WTC11 (cell line): ENCODE measurements around the gene PNLIPRP1. TPM values are rescaled to one million over a fixed set of nuclear protein-coding genes. Genes with fewer than 3 reads are reported as not detected.
A peak's percentile ranks its signal among the peaks of the same experiment; 100 is the strongest.

Source experiments
- ATAC-seq: fragments of 200-7000 bp; cut with Tn5 transposase; 2 replicates; pipeline ENCODE4 v1.10.0; 2021; ENCODE audit warnings: mild to moderate bottlenecking, moderate library complexity
- CTCF ChIA-PET: fragments of 300-600 bp; sonication (Branson Sonifier 250); formaldehyde crosslinking; loops from one replicate; lab custom pipeline; 2021; ENCODE audit warnings: antibody characterized with exemption; lab: Charles Lee
- POLR2A ChIA-PET: fragments of 350-600 bp; sonication (Branson Sonifier 250); formaldehyde crosslinking; loops from one replicate; lab custom pipeline; 2021; ENCODE audit warnings: antibody characterized with exemption; lab: Charles Lee
- DNase-seq: peaks from one replicate; pipeline ENCODE4 v3.0.0; 2021; ENCODE audit warnings: low spot score
- H3K27ac Mint-ChIP-seq: 2 replicates; pipeline ENCODE4 v1.8.0; 2021; ENCODE audit warnings: mixed read lengths
- H3K27me3 Mint-ChIP-seq: 2 replicates; pipeline ENCODE4 v1.8.0; 2021; ENCODE audit warnings: low read depth, mild to moderate bottlenecking, moderate library complexity, mixed read lengths
- H3K36me3 Mint-ChIP-seq: 2 replicates; pipeline ENCODE4 v1.8.0; 2021; ENCODE audit warnings: mixed read lengths
- H3K4me1 Mint-ChIP-seq: 2 replicates; pipeline ENCODE4 v1.8.0; 2022; ENCODE audit warnings: mixed read lengths
- H3K4me3 Mint-ChIP-seq: 2 replicates; pipeline ENCODE4 v1.8.0; 2021; ENCODE audit warnings: mild to moderate bottlenecking, moderate library complexity, mixed read lengths
- H3K9me3 Mint-ChIP-seq: 2 replicates; pipeline ENCODE4 v1.8.0; 2021; ENCODE audit warnings: mixed read lengths
- CBFB ChIP-seq: sonication (generic); formaldehyde crosslinking; IDR thresholded peaks from 2 replicates; pipeline ENCODE4 v1.8.1; 2022; ENCODE audit warnings: mild to moderate bottlenecking, low read depth, missing genetic modification reagents
- CREB1 ChIP-seq: sonication (generic); formaldehyde crosslinking; IDR thresholded peaks from 2 replicates; pipeline ENCODE4 v1.8.0; 2023; ENCODE audit warnings: mild to moderate bottlenecking, missing genetic modification reagents
- FOXK1 ChIP-seq: sonication (generic); formaldehyde crosslinking; IDR thresholded peaks from 2 replicates; pipeline ENCODE4 v1.8.0; 2022; ENCODE audit warnings: mild to moderate bottlenecking, moderate library complexity, missing genetic modification reagents
- JAZF1 ChIP-seq: fragments of 250-450 bp; sonication (Bioruptor Pico); IDR thresholded peaks from 2 replicates; pipeline ENCODE4 v1.9.0; 2021; ENCODE audit warnings: moderate library complexity, mild to moderate bottlenecking, inconsistent platforms
- JUN ChIP-seq: sonication (generic); formaldehyde crosslinking; IDR thresholded peaks from 2 replicates; pipeline ENCODE4 v1.8.0; 2023; ENCODE audit warnings: mild to moderate bottlenecking, missing genetic modification reagents
- NFE2L1 ChIP-seq: sonication (generic); formaldehyde crosslinking; IDR thresholded peaks from 2 replicates; pipeline ENCODE4 v1.8.1; 2023; ENCODE audit warnings: missing genetic modification reagents
- NR1H2 ChIP-seq: sonication (generic); formaldehyde crosslinking; IDR thresholded peaks from 2 replicates; pipeline ENCODE4 v1.9.0; 2021; ENCODE audit warnings: mild to moderate bottlenecking, moderate library complexity, missing genetic modification reagents
- PRRX2 ChIP-seq: fragments of 250-450 bp; sonication (Bioruptor Pico); IDR thresholded peaks from 2 replicates; pipeline ENCODE4 v1.8.0; 2021; ENCODE audit warnings: mild to moderate bottlenecking
- SOX15 ChIP-seq: fragments of 250-450 bp; sonication (Bioruptor Pico); IDR thresholded peaks from 2 replicates; pipeline ENCODE4 v1.9.0; 2021; ENCODE audit warnings: mild to moderate bottlenecking
- TEAD1 ChIP-seq: sonication (generic); formaldehyde crosslinking; IDR thresholded peaks from 2 replicates; pipeline ENCODE4 v1.8.0; 2022; ENCODE audit warnings: mild to moderate bottlenecking, missing genetic modification reagents
- ZNF121 ChIP-seq: sonication (generic); formaldehyde crosslinking; IDR thresholded peaks from 2 replicates; pipeline ENCODE4 v1.8.0; 2023; ENCODE audit warnings: missing genetic modification reagents
- ZNF317 ChIP-seq: sonication (generic); formaldehyde crosslinking; IDR thresholded peaks from 2 replicates; pipeline ENCODE4 v1.8.1; 2023; ENCODE audit warnings: low read depth, mild to moderate bottlenecking, moderate library complexity, missing genetic modification reagents, borderline replicate concordance
- total RNA-seq: library from RNA; stranded (reverse); gene quantifications from 3 replicates; pipeline ENCODE4 v1.2.3, GENCODE V29; 2021
- TF ChIP-seq, protein P1 (sequence below): sonication (generic); formaldehyde crosslinking; IDR thresholded peaks from 2 replicates; pipeline ENCODE4 v1.8.1; 2023; ENCODE audit warnings: mild to moderate bottlenecking, missing genetic modification reagents, moderate library complexity
- TF ChIP-seq, protein P2 (sequence below): sonication (generic); formaldehyde crosslinking; IDR thresholded peaks from 2 replicates; pipeline ENCODE4 v1.8.0; 2022; ENCODE audit warnings: mild to moderate bottlenecking, missing genetic modification reagents
- TF ChIP-seq, protein P3 (sequence below): sonication (generic); formaldehyde crosslinking; IDR thresholded peaks from 2 replicates; pipeline ENCODE4 v1.8.0; 2023; ENCODE audit warnings: missing genetic modification reagents
- TF ChIP-seq, protein P4 (sequence below): sonication (generic); formaldehyde crosslinking; IDR thresholded peaks from 2 replicates; pipeline ENCODE4 v1.8.1; 2022; ENCODE audit warnings: low read depth, missing genetic modification reagents, borderline replicate concordance
- TF ChIP-seq, protein P5 (sequence below): sonication (generic); formaldehyde crosslinking; conservative IDR thresholded peaks from 2 replicates; pipeline ENCODE4 v1.8.1; 2023; ENCODE audit warnings: mild to moderate bottlenecking, low read depth, missing genetic modification reagents, moderate library complexity
- TF ChIP-seq, protein P6 (sequence below): sonication (generic); formaldehyde crosslinking; IDR thresholded peaks from 2 replicates; pipeline ENCODE4 v1.8.1; 2023; ENCODE audit warnings: mild to moderate bottlenecking, missing genetic modification reagents
- TF ChIP-seq, protein P7 (sequence below): fragments of 250-450 bp; sonication (Bioruptor Pico); IDR thresholded peaks from 2 replicates; pipeline ENCODE4 v1.9.0; 2021; ENCODE audit warnings: mild to moderate bottlenecking

PNLIPRP1 gene
- total RNA-seq, 1 experiment from 2014 or later, result 0.68 TPM

DNA sequence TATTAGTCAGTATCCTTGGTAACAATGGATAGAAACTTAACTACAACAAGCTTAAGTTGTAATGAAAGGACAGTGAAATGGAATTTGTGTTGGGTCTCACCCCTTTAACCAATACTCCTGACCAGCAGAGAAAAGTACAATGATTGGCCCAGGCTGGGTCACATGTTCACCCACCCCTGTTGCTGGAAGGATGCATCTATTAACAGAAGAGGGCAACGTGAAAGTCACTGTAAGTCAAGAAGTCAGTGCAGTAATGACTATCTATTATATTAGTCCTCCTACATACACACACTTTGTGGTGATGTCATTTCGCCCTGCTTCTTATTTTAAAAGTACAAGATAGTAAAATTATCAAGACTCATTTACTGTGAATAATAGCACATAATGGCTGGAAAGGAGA, 46.2 kb downstream of the PNLIPRP1 start:
- H3K36me3 Mint-ChIP-seq, result no peaks in the 10 kb centered on the region

DNA sequence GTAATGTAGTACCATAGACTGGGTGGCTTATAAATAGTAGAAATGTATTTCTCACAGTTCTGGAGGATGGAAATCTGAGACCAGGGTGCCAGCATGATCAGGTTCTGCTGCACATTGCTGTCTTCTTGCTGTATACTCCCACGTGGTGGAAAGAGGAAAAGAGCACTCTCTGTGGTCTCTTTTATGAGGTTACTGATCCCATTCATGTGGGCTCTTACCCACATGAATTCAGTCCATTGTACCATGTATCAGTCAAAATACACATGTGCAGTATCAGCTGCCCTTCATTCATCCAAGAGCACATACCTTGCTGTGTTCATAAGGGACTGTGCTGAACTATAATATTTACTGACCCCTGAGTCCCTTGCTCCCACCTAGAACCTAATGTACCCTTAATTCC, 47.1 kb downstream of the PNLIPRP1 start:
- no peak for ATAC-seq
- peaks cover 9% of the 10 kb centered on the region for H3K9me3 Mint-ChIP-seq
- H3K27me3 Mint-ChIP-seq, result no peaks in the 10 kb centered on the region; the same call in 1 of the 2 replicates
- H3K27ac Mint-ChIP-seq, result no peak overlapping the region
- no peak for TF ChIP-seq ZNF317 (CRISPR knock-in tag)
- no peak overlapping the region for H3K4me3 Mint-ChIP-seq
- no peak for DNase-seq
- no peaks in the 10 kb centered on the region for H3K36me3 Mint-ChIP-seq
- ChIA-PET POLR2A (no interaction called here), CTCF (no interaction called here)
- H3K4me1 Mint-ChIP-seq, result no peaks in the 10 kb centered on the region

More for the DNA sequence above, 46.2 kb downstream of the PNLIPRP1 start:
- Mint-ChIP-seq H3K4me1 (no peaks in the 10 kb centered on the region), H3K4me3 (no peak overlapping the region), H3K27ac (no peak overlapping the region), H3K9me3 (peaks cover 9% of the 10 kb centered on the region), H3K27me3 (no peaks in the 10 kb centered on the region; the same call in 1 of the 2 replicates)
- DNase-seq (no peak), ATAC-seq (peak; percentile 41; the same call in 1 of the 2 replicates)
- TF ChIP-seq, protein P1, sequence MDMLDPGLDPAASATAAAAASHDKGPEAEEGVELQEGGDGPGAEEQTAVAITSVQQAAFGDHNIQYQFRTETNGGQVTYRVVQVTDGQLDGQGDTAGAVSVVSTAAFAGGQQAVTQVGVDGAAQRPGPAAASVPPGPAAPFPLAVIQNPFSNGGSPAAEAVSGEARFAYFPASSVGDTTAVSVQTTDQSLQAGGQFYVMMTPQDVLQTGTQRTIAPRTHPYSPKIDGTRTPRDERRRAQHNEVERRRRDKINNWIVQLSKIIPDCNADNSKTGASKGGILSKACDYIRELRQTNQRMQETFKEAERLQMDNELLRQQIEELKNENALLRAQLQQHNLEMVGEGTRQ (CRISPR knock-in tag), result peak; percentile 76
- TF ChIP-seq NR1H2, result no peak
- TF ChIP-seq, protein P2, sequence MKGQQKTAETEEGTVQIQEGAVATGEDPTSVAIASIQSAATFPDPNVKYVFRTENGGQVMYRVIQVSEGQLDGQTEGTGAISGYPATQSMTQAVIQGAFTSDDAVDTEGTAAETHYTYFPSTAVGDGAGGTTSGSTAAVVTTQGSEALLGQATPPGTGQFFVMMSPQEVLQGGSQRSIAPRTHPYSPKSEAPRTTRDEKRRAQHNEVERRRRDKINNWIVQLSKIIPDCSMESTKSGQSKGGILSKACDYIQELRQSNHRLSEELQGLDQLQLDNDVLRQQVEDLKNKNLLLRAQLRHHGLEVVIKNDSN (CRISPR knock-in tag), result peak; percentile 68
- ChIA-PET POLR2A (no interaction called here), CTCF (no interaction called here)

DNA sequence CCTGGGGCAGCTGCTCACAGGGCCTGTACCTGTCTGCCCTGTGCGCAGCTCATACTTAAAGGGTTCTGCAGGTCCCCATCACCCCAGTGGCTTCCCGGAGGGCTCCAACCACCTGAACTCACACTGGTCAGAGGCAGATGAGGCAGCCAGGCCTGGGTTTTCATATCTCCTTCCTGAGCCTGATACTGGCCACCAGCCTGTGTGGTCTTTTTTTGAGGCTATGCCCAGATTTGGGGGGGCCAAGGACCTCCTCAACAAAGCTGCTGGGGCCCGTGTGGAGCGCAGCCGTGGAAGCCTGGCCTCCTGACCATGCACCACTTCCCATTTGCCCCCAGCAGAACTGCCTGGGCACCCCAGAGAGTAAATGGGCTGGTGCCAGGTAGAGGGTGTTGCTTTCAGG, 55.7 kb downstream of the PNLIPRP1 start:
- Mint-ChIP-seq H3K4me3 (no peak overlapping the region), H3K27ac (no peak overlapping the region), H3K9me3 (peaks cover 18% of the 10 kb centered on the region), H3K4me1 (no peaks in the 10 kb centered on the region), H3K36me3 (no peaks in the 10 kb centered on the region), H3K27me3 (no peaks in the 10 kb centered on the region)
- DNase-seq, result no peak
- no peak for TF ChIP-seq PRRX2 (CRISPR knock-in tag)
- TF ChIP-seq, protein P3, sequence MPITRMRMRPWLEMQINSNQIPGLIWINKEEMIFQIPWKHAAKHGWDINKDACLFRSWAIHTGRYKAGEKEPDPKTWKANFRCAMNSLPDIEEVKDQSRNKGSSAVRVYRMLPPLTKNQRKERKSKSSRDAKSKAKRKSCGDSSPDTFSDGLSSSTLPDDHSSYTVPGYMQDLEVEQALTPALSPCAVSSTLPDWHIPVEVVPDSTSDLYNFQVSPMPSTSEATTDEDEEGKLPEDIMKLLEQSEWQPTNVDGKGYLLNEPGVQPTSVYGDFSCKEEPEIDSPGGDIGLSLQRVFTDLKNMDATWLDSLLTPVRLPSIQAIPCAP (CRISPR knock-in tag), result no peak
- TF ChIP-seq TEAD1 (CRISPR knock-in tag), result no peak
- TF ChIP-seq, protein P4, sequence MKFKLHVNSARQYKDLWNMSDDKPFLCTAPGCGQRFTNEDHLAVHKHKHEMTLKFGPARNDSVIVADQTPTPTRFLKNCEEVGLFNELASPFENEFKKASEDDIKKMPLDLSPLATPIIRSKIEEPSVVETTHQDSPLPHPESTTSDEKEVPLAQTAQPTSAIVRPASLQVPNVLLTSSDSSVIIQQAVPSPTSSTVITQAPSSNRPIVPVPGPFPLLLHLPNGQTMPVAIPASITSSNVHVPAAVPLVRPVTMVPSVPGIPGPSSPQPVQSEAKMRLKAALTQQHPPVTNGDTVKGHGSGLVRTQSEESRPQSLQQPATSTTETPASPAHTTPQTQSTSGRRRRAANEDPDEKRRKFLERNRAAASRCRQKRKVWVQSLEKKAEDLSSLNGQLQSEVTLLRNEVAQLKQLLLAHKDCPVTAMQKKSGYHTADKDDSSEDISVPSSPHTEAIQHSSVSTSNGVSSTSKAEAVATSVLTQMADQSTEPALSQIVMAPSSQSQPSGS, result no peak
- TF ChIP-seq, protein P5, sequence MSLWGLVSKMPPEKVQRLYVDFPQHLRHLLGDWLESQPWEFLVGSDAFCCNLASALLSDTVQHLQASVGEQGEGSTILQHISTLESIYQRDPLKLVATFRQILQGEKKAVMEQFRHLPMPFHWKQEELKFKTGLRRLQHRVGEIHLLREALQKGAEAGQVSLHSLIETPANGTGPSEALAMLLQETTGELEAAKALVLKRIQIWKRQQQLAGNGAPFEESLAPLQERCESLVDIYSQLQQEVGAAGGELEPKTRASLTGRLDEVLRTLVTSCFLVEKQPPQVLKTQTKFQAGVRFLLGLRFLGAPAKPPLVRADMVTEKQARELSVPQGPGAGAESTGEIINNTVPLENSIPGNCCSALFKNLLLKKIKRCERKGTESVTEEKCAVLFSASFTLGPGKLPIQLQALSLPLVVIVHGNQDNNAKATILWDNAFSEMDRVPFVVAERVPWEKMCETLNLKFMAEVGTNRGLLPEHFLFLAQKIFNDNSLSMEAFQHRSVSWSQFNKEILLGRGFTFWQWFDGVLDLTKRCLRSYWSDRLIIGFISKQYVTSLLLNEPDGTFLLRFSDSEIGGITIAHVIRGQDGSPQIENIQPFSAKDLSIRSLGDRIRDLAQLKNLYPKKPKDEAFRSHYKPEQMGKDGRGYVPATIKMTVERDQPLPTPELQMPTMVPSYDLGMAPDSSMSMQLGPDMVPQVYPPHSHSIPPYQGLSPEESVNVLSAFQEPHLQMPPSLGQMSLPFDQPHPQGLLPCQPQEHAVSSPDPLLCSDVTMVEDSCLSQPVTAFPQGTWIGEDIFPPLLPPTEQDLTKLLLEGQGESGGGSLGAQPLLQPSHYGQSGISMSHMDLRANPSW (CRISPR knock-in tag), result no peak
- no peak for TF ChIP-seq SOX15 (CRISPR knock-in tag)
- no peak for ATAC-seq
- POLR2A ChIA-PET, result no interaction called here
- CTCF ChIA-PET, result interaction anchor here (0.7 to 1.2 kb wide), 3 partner anchors 9 to 529 kb away, joined by 3 read pairs; no protein-coding TSS in a partner anchor

DNA sequence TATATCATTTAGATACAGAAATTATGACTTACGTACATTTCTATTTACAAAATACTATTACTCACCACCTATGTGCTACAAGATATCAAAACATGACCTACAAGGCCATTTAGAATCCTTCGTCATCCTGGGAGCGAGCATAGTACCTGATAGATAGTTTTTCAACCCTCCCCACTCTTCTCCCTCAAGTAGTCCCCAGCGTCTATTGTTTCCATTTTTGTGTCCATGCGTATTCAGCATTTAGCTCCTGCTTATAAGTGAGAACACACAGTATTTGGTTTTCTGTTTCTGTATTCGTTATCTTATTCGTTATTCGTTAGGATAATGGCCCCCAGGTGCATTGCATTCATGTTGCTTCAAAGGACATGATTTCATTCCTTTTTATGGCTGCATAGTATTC, 58.1 kb downstream of the PNLIPRP1 start:
- Mint-ChIP-seq H3K27me3 (no peaks in the 10 kb centered on the region; the same call in 1 of the 2 replicates), H3K4me1 (no peaks in the 10 kb centered on the region), H3K4me3 (no peak overlapping the region), H3K9me3 (peaks cover 18% of the 10 kb centered on the region), H3K27ac (no peak overlapping the region), H3K36me3 (no peaks in the 10 kb centered on the region)
- ATAC-seq, result no peak
- ChIA-PET CTCF (interaction anchor here (1.4 kb wide), 1 partner anchor 140 kb away, joined by 3 read pairs; no protein-coding TSS in a partner anchor), POLR2A (no interaction called here)
- no peak for DNase-seq
- TF ChIP-seq, protein P6, sequence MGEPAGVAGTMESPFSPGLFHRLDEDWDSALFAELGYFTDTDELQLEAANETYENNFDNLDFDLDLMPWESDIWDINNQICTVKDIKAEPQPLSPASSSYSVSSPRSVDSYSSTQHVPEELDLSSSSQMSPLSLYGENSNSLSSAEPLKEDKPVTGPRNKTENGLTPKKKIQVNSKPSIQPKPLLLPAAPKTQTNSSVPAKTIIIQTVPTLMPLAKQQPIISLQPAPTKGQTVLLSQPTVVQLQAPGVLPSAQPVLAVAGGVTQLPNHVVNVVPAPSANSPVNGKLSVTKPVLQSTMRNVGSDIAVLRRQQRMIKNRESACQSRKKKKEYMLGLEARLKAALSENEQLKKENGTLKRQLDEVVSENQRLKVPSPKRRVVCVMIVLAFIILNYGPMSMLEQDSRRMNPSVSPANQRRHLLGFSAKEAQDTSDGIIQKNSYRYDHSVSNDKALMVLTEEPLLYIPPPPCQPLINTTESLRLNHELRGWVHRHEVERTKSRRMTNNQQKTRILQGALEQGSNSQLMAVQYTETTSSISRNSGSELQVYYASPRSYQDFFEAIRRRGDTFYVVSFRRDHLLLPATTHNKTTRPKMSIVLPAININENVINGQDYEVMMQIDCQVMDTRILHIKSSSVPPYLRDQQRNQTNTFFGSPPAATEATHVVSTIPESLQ (CRISPR knock-in tag), result no peak
- TF ChIP-seq JUN (CRISPR knock-in tag), result no peak
- no peak for TF ChIP-seq CBFB
- no peak for TF ChIP-seq ZNF121 (CRISPR knock-in tag)
- TF ChIP-seq, protein P7, sequence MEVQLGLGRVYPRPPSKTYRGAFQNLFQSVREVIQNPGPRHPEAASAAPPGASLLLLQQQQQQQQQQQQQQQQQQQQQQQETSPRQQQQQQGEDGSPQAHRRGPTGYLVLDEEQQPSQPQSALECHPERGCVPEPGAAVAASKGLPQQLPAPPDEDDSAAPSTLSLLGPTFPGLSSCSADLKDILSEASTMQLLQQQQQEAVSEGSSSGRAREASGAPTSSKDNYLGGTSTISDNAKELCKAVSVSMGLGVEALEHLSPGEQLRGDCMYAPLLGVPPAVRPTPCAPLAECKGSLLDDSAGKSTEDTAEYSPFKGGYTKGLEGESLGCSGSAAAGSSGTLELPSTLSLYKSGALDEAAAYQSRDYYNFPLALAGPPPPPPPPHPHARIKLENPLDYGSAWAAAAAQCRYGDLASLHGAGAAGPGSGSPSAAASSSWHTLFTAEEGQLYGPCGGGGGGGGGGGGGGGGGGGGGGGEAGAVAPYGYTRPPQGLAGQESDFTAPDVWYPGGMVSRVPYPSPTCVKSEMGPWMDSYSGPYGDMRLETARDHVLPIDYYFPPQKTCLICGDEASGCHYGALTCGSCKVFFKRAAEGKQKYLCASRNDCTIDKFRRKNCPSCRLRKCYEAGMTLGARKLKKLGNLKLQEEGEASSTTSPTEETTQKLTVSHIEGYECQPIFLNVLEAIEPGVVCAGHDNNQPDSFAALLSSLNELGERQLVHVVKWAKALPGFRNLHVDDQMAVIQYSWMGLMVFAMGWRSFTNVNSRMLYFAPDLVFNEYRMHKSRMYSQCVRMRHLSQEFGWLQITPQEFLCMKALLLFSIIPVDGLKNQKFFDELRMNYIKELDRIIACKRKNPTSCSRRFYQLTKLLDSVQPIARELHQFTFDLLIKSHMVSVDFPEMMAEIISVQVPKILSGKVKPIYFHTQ (CRISPR knock-in tag), result no peak
- TF ChIP-seq JAZF1 (CRISPR knock-in tag), result no peak
- no peak for TF ChIP-seq FOXK1 (CRISPR knock-in tag)
- no peak for TF ChIP-seq CREB1 (CRISPR knock-in tag)
- TF ChIP-seq NFE2L1 (CRISPR knock-in tag), result no peak
